NCI-H2227 (cell line): ENCODE results near the gene CSTF3.

ENCODE experiments used
- DNase-seq: peaks from one replicate; lab custom pipeline; 2025; ENCODE audit not compliant: unreplicated experiment; lab: John Stamatoyannopoulos, UW

CSTF3 gene

DNA sequence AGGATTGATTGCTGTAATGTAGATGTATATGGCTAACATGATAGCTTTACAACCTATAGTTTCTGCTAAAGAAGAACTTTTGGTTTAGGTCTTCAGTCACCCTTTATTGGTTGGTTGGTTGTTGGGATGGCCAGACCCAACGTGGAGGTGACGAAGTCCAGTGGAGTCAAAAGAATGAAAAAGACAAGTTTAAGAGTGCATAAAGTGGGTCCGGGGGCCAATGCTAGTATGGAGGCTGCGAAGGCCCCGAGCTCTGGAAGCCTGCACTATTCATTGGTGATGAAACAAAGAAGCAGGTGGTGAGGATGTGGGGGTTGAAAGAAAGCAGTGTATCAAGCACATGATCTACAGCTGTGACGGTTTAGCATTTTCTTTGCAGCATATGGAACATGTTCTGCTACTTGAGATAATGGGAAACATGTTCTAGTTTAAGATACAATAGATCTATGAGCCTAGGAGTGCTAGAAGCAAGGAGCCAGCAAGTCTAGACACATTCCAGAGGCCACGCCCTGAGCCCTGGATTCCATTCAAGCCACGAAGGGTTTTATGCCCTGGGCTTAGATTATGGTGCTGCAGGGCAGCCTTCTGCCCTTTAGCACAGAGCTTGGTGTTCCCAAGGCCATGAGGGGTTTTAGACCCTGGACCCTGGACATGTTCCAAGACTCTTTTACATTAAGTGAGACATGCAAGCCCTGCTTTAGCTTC is 115.6 kb downstream of the CSTF3 start:
- DNase-seq: no peak

DNA sequence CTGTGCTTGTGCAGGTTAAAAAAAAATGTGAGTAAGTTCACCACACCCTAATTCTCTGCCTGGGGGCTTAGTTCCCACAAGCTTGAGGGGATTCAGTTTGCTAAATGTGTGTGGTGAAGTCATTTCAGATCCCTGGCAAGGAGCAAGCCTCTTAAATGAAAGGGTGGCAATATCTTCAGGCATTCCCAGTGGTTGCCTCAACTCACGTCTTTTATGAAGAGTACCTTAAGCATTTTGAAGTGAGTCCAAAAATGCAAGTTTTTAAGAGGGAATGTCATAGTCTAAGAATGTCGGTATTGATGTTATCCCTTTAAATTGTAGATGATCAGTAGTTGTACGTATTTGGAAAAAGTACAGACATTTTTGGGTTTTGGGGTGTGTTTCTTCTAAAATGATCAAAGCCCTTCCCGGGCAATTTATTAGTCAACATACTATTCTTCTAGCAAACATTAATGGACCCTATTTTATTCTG is 117.0 kb downstream of the CSTF3 start:
- DNase-seq: no peak

- DNase-seq: no peak
Measured at GRCh38 chr11:33043221-33043830, 118.0 kb downstream of the CSTF3 start.

GRCh38 chr11:33040862-33041453 is 120.3 kb downstream of the CSTF3 start:
- no peak for DNase-seq

DNA sequence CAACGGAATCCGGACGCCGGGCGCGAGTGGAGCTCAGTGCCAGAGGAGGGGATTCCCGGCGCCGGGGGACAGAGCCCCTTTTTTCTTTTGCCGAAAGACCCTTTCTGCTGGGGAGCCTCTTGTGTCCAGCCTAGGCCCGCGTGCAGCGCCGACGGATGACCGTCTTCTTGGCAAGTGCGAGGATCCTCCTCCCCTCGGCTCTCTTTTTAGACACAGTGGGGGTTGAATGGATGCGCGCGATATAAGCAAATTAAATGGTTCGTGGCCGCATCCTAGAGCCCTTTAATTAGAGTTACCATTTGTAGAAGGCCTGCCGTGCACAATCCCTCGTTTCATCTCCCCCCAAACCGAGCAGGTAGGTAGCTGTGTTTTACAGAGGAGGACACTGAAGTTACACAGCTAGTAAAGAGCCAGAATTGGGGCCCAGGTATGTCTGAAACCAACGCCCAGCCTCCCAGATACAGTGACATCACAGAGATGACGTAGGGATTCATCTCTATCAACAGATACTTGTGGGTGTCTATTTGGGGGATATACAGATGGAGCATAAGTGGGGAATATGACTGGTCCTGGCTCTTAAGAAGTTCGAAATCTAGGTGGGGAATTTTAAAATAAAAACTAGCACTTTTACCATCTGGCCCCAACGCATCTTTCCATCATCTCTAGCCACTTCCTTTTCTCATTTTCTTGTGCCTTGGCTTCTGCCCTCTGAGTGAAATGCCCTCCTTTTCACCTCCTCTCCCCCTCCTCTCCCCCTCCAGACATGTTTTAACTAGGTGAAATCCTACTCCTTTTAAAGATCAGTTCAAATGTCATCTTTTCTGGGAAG is 121.0 kb downstream of the CSTF3 start:
- peak; percentile 54 for DNase-seq

DNA sequence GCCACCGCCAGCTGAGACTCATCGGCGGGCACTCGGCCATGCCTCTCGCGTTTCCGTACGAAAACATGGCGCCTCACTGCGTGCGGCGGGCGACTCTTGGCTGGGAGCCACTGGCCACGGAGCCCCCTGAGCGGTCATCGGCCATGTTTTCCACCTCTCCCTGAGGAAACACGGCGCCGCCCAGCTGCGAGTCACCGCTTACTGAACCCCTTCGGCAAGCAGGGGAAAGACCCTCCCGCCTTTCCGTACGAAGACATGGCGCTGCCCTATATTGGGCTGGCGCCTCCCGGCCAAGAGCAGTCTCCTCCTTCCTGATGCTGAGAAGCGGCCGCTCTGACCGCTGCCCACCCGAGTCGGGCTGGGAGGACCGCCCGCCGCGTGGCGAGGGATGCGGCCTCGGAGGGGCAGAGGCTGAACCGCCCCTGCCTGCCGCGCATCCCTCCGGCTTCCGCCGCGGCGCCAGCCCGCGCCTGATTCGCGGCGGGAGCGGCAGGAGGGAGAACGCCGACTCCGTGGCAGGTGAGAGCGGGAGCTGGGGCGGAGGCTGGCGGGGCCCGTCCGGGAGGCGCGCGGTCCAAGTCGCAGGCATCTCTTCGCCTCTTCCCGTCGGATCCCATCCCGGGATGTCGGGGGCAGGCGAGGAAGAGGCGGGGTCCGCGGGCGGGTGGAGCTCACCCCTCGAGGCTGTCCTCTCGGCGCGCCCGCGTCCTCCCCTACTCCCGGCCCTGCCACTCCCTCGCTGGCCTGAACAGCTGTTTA is 121.8 kb downstream of the CSTF3 start, which contains the start of gene TCP11L1:
Gene TCP11L1 (plus strand): TSS at position 299 of the 759 bp plus-strand sequence. CDS start 4,202 bp downstream, outside the sequence.
- peak; percentile 98 for DNase-seq

DNA sequence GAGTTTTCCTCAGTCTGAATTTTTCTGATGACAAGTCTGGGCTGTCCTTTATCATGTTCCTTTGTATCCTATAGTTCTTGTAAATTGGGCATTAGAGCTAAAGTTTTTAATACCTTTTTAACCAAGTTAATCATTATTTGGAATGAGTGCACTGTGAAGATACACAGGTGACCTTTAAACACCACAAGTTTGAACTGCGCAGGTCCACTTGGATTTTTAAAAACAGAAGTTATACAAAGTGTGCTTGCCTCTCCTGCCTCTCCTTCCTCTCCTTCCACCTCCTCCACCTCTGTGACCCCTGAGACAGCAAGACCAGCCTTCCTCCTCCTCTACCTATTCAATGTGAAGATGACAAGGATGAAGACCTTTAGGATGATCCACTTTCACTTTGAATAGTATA is 126.3 kb downstream of the CSTF3 start:
- DNase-seq: no peak
